ENCODE results near the gene RHBDF2.
A peak's percentile ranks its signal among the peaks of the same experiment; 100 is the strongest.
"Not testable (repeated sequence)": the region's sequence is repeated elsewhere in the genome, so short reads cannot be mapped to it uniquely, and the experiment has no call there.

Gene RHBDF2

GRCh38 chr17:76523084-76524037 is 22.1 kb upstream of the RHBDF2 start:
- no peak for FAIRE-seq

GRCh38 chr17:76521683-76522082 is 20.5 kb upstream of the RHBDF2 start:
- not testable (repeated sequence) for FAIRE-seq

DNA sequence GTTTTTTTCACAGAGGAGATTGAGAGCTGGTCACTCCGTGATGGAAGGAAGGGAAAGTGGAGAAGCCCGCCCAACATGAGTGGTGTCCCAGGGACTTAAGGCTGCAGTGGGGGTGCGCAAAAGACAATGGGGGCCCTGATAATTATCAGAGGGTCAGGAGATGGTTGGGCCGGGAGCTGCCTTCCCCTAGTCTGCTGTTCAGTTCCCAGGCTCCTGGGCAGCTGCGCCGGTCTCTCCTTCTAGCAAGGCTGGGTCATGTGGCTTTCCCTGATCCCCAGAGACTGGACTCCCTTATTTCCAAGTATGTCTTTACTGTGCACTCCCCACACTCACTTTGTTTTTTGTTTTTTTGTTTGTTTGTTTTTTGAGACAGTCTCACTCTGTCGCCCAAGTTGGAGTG is 20.0 kb upstream of the RHBDF2 start:
- FAIRE-seq = no peak

DNA sequence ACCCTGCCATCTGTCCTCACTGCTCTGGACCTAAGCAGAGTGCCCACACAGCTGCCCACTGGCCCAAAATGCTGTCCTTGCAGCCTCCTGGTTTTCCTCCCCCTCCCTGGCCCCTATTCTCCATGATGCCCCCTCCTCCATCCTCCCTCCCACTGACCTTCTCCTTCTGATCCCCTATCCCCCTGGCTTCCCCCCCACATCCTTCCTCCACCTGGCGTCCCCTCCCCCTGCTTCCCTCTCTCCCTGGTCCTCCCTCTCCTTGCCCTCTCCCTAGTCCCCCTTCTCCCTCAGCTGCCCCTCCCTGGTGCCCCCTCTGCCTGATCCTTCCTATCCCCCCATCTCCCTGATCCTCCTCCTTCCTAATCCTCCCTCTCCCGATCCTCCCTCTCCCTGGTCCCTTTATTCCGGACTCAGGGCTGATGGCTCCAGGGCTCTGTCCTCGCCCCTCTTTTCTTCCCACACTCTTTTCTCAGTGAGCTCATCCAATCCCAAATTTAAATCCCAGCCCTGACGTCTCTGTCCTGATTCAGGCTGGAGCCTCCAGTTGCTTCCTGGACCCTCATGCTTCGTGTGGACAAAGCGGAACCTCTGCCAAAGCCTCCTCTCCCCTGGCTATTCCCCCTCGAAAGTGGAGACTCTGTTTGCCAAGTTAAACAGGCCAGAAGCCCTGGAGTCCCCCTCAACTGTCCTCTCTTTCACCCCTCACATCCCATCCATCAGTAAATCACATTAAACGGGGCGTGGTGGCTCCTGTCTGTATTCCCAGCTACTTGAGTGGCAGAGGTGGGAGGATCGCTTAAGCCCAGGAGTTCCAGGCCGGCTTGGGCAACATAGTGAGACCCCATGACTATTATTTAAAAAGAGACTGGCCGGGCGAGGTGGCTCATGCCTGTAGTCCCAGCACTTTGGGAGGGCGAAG is 18.1 kb upstream of the RHBDF2 start:
- no peak for FAIRE-seq

- FAIRE-seq = no peak
These were observed 16.4 kb upstream of the RHBDF2 start for GRCh38 chr17:76517638-76518038.

- peak; percentile 45 for FAIRE-seq
These were observed 14.2 kb upstream of the RHBDF2 start for GRCh38 chr17:76515274-76515949.

DNA sequence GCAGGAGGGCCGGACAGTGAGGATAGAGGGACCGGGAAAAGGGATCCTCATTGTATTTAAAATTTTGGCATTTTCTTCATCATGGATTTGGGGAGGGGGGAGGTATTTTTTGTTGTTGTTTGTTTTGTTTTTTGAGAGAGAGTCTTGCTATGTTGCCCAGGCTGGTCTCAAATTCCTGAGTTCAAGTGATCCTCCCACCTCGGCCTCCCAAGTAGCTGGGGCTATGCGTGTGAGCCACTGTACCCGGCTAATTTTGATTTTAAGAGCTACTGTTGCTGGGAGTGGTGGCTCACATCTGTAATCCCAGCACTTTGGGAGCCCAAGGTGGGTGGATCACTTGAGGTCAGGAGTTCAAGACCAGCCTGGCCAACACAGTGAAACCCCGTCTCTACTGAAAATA is 13.1 kb upstream of the RHBDF2 start:
- FAIRE-seq = not testable (repeated sequence)

DNA sequence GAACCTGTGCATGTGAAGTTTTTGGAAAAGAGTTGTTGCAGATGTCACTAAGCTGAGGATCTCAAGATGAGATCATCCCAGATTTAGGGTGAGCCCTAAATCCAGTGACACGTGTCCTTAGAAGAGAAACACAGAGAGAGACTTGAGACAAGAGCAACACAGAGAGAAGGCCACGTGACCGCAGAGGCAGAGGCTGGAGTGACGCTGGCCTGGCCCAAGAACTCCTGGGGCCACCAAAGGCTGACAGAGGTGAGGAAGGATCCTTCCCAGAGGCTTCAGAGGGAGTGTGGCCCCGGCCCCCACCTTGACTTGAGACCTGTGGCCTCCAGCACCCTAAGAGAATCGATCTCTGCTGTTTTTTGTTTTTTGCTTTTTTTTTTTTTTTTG is 12.1 kb upstream of the RHBDF2 start:
- FAIRE-seq = no peak

- no peak for FAIRE-seq
These were observed 11.4 kb upstream of the RHBDF2 start for GRCh38 chr17:76512366-76513305.

- no peak for FAIRE-seq
These were observed 10.6 kb upstream of the RHBDF2 start for GRCh38 chr17:76511668-76512365.

GRCh38 chr17:76510831-76511244 is 9.6 kb upstream of the RHBDF2 start:
- no peak for FAIRE-seq

DNA sequence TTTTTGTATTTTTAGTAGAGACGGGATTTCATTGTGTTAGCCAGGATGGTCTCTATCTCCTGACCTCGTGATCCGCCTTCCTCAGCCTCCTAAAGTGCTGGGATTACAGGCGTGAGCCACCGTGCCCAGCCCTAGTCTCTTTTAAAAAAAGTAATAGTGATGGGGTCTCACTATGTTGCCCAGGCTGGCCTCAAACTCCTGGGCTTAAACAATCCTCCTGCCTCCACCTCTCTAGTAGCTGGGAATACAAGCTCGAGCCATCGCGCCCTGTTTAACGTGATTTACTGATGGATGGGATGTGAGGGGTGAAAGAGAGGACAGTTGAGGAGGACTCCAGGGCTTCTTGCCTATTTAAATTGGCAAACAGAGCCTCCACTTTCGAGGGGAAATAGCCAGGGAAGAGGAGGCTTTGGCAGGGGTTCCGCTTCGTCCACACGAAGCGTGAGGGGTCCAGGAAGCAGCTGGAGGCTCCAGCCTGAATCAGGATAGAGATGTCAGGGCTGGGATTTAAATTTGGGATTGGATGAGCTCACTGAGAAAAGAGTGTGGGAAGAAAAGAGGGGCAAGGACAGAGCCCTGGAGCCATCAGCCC is 7.3 kb upstream of the RHBDF2 start:
- not testable (repeated sequence) for FAIRE-seq

DNA sequence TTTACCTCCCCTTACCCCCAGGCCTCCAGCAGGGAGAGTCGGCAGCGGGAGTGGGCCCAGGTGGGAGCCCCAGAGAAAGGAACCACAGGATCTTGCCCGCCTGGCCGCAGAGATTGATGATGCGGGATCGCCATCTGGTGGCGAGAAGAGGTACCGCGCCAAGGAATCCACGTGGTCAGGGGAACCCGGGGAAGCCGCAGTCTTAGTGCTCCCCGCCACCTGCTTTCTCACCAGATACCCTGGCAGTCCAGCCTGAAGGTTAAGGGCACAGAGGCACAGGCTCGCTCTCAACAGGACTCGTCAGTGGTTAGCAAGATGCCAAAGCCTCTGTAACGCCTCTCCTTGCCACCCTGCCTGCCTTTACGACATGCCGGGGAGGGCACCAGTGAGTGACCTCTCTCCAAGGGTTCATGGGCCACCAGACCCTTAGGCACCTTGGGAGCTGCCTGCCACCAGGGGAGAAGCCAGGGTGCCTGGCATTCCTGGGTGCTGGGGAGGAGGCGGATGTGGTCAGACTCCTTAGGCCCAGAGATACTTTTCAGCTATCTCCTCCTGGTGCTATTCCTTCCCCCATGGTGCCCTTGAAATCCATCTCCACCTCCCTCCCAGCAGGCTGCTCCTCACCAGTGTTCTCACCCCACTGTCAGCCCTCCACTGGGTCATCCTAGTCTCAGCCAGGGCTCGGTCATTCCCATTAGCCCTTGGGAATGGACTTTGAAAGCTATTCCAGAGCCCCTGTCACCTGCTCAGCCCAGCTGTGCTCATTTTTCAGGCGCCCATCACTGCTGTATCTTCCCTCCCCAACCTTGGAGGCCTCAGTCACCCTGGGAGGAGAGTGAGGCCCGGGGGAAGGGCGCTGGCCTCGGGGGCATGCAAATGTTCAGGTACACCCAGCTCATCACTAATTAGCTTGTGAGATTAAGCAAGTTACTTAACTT is 5.5 kb upstream of the RHBDF2 start:
- FAIRE-seq = no peak

DNA sequence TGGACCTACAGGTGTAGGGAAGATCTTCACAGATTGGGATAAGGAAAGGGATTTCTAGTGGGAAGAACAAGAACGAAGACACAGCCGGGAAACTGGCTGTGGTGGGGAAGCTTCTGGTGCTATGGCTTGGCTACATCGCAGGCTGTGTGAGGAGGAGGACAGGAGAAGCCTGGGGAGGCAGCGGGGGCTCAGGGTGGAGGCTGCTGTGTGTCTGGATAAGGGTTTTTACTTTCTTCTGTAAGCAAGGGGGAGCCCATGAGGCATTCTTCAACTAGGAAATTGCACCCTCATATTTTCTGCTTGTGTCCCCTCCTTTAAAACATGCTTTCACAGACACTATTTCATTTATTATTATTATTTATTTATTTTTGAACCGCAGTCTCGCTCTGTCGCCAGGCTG is 2.9 kb upstream of the RHBDF2 start:
- no peak for FAIRE-seq

DNA sequence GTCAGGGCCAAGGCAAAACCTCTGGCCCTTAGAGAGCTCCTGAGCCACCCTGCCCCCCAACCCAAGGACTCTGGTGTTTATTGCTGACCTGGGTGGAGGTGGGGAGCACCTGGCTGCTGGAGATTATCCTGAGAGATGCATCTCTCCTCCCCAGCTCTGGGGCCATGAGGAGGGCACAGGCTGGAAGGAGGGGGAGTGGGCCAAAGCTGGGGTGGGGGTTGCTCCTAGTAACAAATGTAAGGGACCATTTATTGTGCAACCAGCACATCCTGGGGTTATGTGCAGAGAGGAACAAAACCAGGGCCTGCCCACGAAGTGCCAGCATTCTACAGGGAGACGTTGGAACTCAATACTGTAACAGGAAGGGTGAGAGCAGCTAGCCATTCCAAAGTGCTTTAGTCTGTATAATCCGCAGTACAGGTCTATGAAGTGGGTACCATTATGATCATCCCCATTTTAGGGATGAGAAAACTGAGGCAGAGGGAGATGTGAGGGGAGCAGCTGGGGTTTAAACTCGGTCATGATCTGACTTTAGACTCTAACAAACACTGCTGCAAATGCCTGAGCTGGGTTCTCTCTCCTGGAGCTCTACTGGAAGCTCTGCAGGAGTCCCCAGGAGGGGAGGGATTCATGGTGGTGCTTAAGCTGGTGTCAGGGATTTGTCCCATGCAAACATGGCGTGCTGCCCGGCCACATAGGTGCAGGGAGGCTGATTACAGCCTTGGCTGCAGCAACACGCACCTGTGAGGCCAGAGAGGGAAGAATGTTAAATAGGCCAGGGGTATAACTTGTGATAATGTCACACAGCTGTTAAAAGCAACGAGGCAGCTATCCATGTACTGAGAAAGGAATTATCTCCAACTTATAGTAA is 1.4 kb upstream of the RHBDF2 start:
- no peak for FAIRE-seq

DNA sequence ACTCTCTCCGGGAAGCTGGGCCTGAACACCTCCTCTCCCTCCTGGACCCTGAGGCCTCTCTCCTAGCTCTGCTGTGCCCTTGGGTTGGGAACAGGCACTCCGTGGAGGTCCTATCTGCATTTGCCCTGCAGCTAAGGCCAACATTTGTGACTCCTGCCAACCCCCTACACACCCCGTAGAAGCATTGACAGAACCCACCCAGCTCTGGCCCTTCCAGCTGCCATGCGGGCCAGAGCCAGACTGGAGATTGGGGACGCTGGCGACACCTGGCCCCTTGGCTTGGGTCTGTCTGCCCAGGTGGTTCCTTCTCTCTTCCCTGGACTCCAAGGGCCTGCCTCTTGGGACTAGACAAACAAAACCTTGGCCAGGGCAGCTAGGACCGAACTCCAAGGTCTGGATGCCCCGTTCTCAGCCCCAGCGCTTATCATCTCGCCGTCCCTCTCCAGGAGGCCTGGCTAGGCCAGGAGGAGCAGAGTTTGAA is 644 bp upstream of the RHBDF2 start:
- no peak for FAIRE-seq

DNA sequence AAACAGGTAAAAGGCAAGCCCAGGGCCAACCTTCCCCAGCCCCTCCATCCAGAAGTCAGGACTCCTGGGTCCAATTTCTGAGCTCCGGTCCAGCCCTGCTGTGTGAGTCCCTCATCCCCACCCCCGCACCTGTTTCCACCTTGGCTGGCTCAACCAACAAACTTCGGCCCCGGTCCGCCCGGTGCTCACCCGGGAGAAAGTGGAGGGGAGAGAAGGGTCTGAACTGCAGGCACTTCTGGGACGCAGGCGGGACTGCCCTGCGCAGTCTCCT is 541 bp downstream of the RHBDF2 start:
- no peak for FAIRE-seq

- no peak for FAIRE-seq
These were observed 1.0 kb downstream of the RHBDF2 start for GRCh38 chr17:76500074-76500746.

Measured in endometrium (tissue), 2 donors.